ENCODE measurements around the gene TASP1.

Gene TASP1

GRCh38 chr20:13348311-13349234 is 290.2 kb downstream of the TASP1 start:
- DNase-seq (ENCODE audit: low read depth in 2 of 2), result no peak

DNA sequence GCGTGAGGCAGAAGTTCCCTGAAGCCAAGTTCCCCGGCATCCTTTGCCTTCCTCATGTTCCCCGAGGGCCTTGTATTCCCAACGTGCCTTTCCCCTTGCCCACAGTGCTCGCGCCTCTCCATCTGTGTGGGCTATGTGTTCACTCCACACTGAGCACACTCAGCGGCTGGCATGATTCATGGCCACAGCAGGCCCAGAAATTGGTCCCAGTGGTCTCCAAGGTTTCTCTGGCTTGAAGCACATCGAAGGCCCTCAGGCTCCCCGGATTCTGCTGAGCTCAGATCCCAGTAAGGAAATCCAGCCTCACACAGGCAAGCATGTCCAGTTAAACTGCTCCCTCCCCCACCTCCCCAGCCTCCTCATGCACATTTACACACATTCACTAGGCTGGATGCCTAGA is 294.1 kb downstream of the TASP1 start:
- no peak for DNase-seq (ENCODE audit: low read depth in 2 of 2)

DNA sequence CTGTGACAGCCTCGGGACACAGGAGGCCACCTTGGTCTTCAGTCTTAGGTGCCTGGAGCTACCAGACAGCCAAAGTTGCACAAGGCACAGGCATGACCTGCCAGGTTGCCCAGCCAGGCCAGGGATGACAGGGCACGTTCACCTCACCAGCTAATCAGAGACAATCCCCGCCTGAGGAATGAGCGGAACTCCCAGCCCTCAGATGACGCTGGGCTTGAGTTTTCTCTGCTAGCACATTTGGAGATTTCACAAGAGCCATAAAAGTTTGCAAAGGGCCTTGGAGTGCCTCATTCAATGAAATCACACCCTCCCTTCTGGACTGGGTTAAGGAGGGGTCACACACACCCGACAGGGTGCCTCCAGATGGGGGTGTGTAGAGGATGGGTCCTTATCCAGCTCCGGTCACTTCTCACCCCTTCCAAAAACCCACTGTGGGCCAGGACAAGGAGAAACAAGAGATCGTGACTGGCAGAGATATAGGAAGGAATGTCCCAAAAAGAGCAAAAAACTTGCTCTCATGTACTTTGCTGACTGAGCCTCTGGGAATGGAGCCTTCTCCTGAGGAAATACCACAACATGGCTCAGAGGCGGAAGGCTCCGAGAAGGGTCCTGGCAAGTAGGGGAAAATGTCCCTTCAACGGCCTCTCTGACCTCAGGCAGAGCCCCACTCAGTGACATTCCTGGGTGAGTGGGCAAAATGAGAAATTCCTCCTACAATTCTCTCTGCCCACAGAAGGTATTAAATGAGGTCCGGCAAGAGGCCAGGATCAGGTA is 296.1 kb downstream of the TASP1 start:
- no peak for DNase-seq (ENCODE audit: low read depth in 2 of 2)

DNA sequence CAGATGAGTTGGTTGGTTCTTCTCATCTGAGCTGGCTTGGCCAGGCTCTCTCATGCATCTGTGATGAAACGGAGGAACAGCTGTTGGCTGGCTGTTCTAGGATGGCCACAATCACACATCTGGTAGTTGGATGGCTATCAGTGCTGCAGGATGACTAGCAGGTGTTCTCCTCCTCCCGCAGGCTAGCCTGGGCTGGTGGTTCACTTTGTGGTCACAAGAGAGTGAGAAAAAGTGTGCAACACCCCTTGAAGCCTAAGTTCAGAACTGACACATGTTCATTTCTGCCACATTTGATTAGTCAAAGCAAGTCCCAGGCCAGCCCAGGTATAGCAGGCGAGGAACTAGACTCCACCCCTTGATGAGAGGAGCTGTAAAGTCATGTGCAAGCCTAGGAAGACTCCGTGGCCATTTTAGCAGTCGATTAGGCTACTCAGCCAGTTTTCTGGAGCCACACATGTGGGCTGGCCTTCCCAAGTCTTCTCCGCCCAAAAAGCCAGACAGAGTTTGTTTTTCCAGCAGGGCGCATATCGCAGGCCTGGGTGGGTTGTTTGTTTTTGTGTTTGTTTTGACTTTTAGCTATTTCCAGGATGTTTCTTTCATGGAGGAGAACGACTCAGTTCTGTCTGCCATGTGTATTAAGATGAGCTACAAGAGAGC is 296.9 kb downstream of the TASP1 start:
- no peak for DNase-seq (ENCODE audit: low read depth in 2 of 2)

DNA sequence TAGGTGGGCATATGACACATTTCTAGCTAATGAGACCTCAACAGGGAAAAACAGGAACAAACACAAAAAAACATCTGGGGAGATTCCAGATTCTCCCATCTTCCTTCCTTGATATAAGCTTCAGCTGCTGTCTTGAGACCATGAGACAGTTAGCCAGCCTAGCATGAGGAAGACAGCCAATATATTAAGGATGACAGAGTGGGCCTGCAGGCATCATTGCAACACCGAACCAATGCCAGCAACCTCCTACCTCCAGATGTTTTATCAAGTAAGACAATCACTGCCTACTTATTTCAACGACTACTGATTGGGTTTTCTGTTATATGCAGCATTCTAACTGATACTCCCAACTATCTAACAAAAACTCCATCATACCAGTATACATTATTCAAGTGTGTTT is 298.6 kb downstream of the TASP1 start:
- DNase-seq (ENCODE audit: low read depth in 2 of 2), result no peak

Data from fibroblast of skin of left quadriceps (primary cell).